HepG2 (cell line): ENCODE results near the gene VARS2. TPM values are rescaled to one million over a fixed set of nuclear protein-coding genes. Genes with fewer than 3 reads are reported as not detected.

Experiments
- FLYWCH1 ChIP-seq: sonication (generic); formaldehyde crosslinking; IDR thresholded peaks from 2 replicates; pipeline ENCODE4 v1.8.1; 2023; ENCODE audit warnings: mild to moderate bottlenecking, missing genetic modification reagents
- KIAA2018 ChIP-seq: sonication (generic); formaldehyde crosslinking; IDR thresholded peaks from 2 replicates; pipeline ENCODE4 v1.5.0; 2020; ENCODE audit warnings: mild to moderate bottlenecking, missing genetic modification reagents, borderline replicate concordance
- KLF15 ChIP-seq: sonication (generic); formaldehyde crosslinking; IDR thresholded peaks from 2 replicates; pipeline ENCODE4 v1.8.1; 2023; ENCODE audit warnings: borderline replicate concordance, mild to moderate bottlenecking, inconsistent platforms, missing genetic modification reagents, mixed read lengths
- PRDM10 ChIP-seq: sonication (generic); formaldehyde crosslinking; IDR thresholded peaks from 2 replicates; pipeline ENCODE4 v1.4.0; 2020; ENCODE audit warnings: low read depth, missing genetic modification reagents
- TMF1 ChIP-seq: sonication (generic); formaldehyde crosslinking; IDR thresholded peaks from 2 replicates; pipeline ENCODE4 v1.8.1; 2022; ENCODE audit warnings: low read depth, missing genetic modification reagents
- ZBTB37 ChIP-seq: sonication (generic); formaldehyde crosslinking; IDR thresholded peaks from 2 replicates; pipeline ENCODE4 v1.4.0; 2020; ENCODE audit warnings: mild to moderate bottlenecking, missing genetic modification reagents
- ZNF605 ChIP-seq: sonication (generic); formaldehyde crosslinking; IDR thresholded peaks from 2 replicates; pipeline ENCODE4 v1.8.0; 2022; ENCODE audit warnings: mild to moderate bottlenecking, missing genetic modification reagents
- ZNF747 ChIP-seq: sonication (generic); formaldehyde crosslinking; IDR thresholded peaks from 2 replicates; pipeline ENCODE4 v1.8.1; 2023; ENCODE audit warnings: missing genetic modification reagents, mild to moderate bottlenecking, borderline replicate concordance
- polyA plus RNA-seq, 8 experiments: library from polyadenylated mRNA; depleted of rRNA in 3 of 8; stranded (reverse) in 7 of 8; unstranded in 1 of 8; fragments of >200 nt; fragmentation: Illumina TruSeq in 4 of 8; extraction: Trizol in 4 of 8; gene quantifications; 2 replicates each; pipeline versions ENCODE4 v1.2.1 to v1.2.3, GENCODE V29; 2011 to 2016; ENCODE audit warnings: low read depth in 4 of 8, missing spikeins in 1 of 8, mixed read lengths in 1 of 8; ENCODE audit not compliant: insufficient read depth in 1 of 8
- total RNA-seq, 5 experiments: library from RNA; depleted of rRNA; stranded (reverse); fragments of >200 nt; fragmentation: Illumina TruSeq; extraction: Trizol; gene quantifications; 2 replicates each; pipeline ENCODE4 v1.2.3, GENCODE V29; 2016; ENCODE audit warnings: low read depth in 1 of 5
- TF ChIP-seq, protein P1 (sequence below): sonication (generic); formaldehyde crosslinking; IDR thresholded peaks from 2 replicates; pipeline ENCODE4 v1.5.1; 2020; ENCODE audit warnings: missing genetic modification reagents, mild to moderate bottlenecking, borderline replicate concordance
- TF ChIP-seq, protein P2 (sequence below): sonication (generic); formaldehyde crosslinking; IDR thresholded peaks from 2 replicates; pipeline ENCODE4 v1.8.0; 2022; ENCODE audit warnings: mild to moderate bottlenecking, missing genetic modification reagents, borderline replicate concordance

Gene VARS2
- total and polyA plus RNA-seq, 2 of the 13 experiments (the other 11 are each of a cell fraction or from before 2014, with no cell fraction given), result 61.8 to 71.8 TPM

DNA sequence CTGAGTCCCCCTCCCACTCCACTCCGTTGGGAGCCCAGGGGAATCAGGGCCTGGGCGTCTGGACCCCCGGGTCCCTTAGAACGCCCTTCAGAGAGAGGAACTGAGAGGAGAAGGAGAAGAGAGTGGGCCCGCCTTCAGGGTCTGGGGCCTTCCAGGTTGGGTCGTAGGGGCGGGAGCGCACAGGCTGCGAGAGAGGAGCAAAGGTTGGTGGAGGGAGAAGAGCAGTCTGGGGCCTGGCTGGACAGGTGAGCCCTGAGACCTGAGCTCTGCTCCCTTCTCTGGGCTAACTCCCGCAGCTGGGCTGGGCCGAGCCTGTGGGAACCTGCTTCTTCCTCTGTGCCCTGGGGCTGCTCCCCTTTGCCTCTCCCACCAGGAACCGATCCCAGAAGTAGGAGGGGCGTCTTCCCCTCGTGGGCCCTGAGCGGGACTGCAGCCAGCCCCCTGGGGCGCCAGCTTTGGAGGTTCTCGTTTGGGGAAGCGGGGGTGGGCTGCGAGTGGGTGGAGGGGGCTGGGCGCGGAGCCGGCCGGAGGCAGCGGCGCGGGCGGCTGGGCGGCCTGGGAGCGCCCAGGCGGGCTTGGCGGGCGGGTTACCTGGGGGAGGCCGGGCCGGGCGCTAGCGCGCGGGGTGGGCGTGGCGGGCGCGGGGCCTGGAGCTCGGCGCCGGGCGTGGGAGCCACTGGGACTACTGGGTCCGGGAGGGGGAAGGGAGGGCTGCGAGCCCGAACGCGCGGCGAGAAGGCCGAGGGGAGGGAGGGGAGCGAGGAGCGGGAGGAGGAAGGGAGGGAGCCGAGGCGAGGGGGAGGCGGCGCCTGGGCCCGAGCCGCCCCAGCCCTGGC is 30.1 kb upstream of the VARS2 start, which contains the start of gene DDR1 (continued):
- TF ChIP-seq KIAA2018 (CRISPR knock-in tag) (no peak), PRDM10 (CRISPR knock-in tag) (no peak), FLYWCH1 (CRISPR knock-in tag) (no peak), ZBTB37 (CRISPR knock-in tag) (no peak), ZNF605 (CRISPR knock-in tag) (0 out of 2 replicates have a peak, but pooled peaks have one; percentile 5), KLF15 (CRISPR knock-in tag) (0 out of 2 replicates have a peak, but pooled peaks have one; percentile 60), TMF1 (no peak), ZNF747 (CRISPR knock-in tag) (0 out of 2 replicates have a peak, but pooled peaks have one; percentile 67)
- TF ChIP-seq, protein P1, sequence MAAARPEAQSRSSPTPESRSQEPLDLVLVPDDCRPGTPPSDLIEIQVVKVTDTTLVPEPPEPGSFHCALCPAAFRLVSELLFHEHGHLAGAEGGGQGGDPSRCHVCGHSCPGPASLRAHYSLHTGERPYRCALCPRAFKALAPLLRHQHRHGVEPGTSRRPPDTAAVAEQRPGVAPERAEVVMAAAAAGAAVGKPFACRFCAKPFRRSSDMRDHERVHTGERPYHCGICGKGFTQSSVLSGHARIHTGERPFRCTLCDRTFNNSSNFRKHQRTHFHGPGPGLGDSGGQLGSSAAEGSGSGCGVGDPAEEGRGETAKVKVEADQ, result no peak
- TF ChIP-seq, protein P2, sequence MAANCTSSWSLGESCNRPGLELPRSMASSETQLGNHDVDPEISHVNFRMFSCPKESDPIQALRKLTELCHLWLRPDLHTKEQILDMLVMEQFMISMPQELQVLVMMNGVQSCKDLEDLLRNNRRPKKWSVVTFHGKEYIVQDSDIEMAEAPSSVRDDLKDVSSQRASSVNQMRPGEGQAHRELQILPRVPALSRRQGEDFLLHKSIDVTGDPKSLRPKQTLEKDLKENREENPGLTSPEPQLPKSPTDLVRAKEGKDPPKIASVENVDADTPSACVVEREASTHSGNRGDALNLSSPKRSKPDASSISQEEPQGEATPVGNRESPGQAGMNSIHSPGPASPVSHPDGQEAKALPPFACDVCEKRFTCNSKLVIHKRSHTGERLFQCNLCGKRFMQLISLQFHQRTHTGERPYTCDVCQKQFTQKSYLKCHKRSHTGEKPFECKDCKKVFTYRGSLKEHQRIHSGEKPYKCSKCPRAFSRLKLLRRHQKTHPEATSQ (CRISPR knock-in tag), result 0 out of 2 replicates have a peak, but pooled peaks have one; percentile 30
